ENCODE measurements around the gene ACKR3.

The ACKR3 gene

DNA sequence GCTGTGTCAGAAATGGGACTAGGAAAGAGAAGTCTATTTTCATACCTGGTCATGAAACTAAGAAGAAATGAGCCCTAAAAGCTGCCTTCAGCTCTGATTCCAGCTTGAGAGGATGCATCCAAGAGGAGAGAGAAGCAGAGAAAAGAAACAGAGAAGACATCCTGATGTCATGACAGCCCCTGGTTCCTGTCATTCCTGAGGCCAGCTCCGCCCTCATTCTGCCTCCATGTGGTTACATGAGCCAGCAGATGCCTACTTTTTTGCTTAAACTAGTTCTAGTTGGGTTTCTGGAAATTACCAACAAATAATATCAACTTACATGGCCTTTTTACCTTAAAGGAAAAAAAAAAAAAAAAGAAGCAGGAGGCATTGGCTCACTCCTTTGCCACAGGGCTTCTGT, 14.1 kb upstream of the ACKR3 start:
- no peak overlapping the region for H3K4me3 ChIP-seq (ENCODE audit: insufficient read depth, low read depth, low read length, poor library complexity, severe bottlenecking)
- H3K4me1 ChIP-seq (ENCODE audit: control insufficient read depth, insufficient read depth, low read length, poor library complexity, severe bottlenecking) = peaks cover 8% of the 10 kb centered on the region
- H3K27ac ChIP-seq (ENCODE audit: insufficient read depth, low read length, poor library complexity, severe bottlenecking) = no peak overlapping the region
- no peak for DNase-seq
- H3K27me3 ChIP-seq (replicated peaks; ENCODE audit: control insufficient read depth, insufficient read depth, low read length, poor library complexity, severe bottlenecking) = no peaks in the 10 kb centered on the region
- H3K36me3 ChIP-seq (ENCODE audit: control insufficient read depth, insufficient read depth, low read length) = no peaks in the 10 kb centered on the region
- H3K9me3 ChIP-seq (ENCODE audit: control insufficient read depth, low read length) = no peaks in the 10 kb centered on the region

GRCh38 chr2:236557306-236558030, 12.2 kb upstream of the ACKR3 start:
- H3K36me3 ChIP-seq (ENCODE audit: control insufficient read depth, insufficient read depth, low read length) = no peaks in the 10 kb centered on the region
- DNase-seq = no peak
- H3K27me3 ChIP-seq (replicated peaks; ENCODE audit: control insufficient read depth, insufficient read depth, low read length, poor library complexity, severe bottlenecking) = no peaks in the 10 kb centered on the region
- peaks cover 8% of the 10 kb centered on the region for H3K4me1 ChIP-seq (ENCODE audit: control insufficient read depth, insufficient read depth, low read length, poor library complexity, severe bottlenecking)
- no peaks in the 10 kb centered on the region for H3K9me3 ChIP-seq (ENCODE audit: control insufficient read depth, low read length)
- no peak overlapping the region for H3K4me3 ChIP-seq (ENCODE audit: insufficient read depth, low read depth, low read length, poor library complexity, severe bottlenecking)
- no peak overlapping the region for H3K27ac ChIP-seq (ENCODE audit: insufficient read depth, low read length, poor library complexity, severe bottlenecking)

- Histone ChIP-seq H3K27me3 (replicated peaks; ENCODE audit: control insufficient read depth, insufficient read depth, low read length, poor library complexity, severe bottlenecking) (no peaks in the 10 kb centered on the region), H3K4me3 (ENCODE audit: insufficient read depth, low read depth, low read length, poor library complexity, severe bottlenecking) (no peak overlapping the region), H3K4me1 (ENCODE audit: control insufficient read depth, insufficient read depth, low read length, poor library complexity, severe bottlenecking) (peaks cover 8% of the 10 kb centered on the region), H3K27ac (ENCODE audit: insufficient read depth, low read length, poor library complexity, severe bottlenecking) (no peak overlapping the region), H3K36me3 (ENCODE audit: control insufficient read depth, insufficient read depth, low read length) (no peaks in the 10 kb centered on the region), H3K9me3 (ENCODE audit: control insufficient read depth, low read length) (no peaks in the 10 kb centered on the region)
- no peak for DNase-seq
Measured at GRCh38 chr2:236558036-236558435, 11.6 kb upstream of the ACKR3 start.

DNA sequence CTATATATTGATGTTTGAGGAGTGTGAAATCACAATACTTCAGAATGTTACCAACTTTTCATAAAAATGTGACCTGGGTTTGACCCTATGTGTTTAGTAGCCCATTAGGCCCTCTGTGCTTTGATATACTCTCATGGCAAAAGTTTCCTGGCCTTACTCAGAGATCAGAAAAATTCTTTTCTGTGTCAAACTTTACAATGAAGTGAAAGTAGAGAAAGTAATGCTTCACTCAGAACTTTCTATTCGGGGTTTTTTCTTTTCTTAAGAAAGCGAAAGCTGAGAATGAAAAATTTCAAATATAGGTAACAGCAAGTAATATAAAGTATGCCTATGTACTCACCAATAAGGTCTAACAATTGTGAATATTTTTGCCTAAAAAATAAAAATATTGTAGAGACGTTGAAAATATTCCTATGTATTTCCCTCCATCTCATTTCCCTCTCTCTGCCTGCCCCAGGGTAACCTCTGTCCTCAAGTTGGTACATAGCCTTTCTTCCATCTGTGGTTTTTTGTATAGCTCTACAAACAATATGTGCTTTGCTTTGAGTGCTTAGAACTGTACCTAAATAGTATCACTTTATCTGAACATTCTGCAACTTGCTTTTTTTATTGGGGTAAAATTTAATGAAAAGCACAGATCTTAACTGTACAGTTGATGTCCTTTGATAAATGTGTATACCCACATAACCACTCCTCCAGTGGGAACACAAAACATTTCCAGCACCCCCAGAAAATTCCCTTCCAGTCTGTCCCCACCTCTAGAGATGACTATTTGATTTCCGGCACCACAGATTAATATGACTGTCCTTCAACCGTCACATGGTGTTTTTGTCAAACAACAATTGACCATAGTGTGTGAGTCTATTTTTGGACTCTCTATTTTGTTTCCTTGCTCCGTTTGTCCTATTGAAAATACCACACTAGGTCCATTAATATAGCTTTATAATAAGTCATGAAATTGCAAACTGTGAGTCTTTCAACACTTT, 10.3 kb upstream of the ACKR3 start:
- Histone ChIP-seq H3K4me1 (ENCODE audit: control insufficient read depth, insufficient read depth, low read length, poor library complexity, severe bottlenecking) (peaks cover 8% of the 10 kb centered on the region), H3K36me3 (ENCODE audit: control insufficient read depth, insufficient read depth, low read length) (no peaks in the 10 kb centered on the region), H3K4me3 (ENCODE audit: insufficient read depth, low read depth, low read length, poor library complexity, severe bottlenecking) (no peak overlapping the region), H3K9me3 (ENCODE audit: control insufficient read depth, low read length) (no peaks in the 10 kb centered on the region), H3K27me3 (replicated peaks; ENCODE audit: control insufficient read depth, insufficient read depth, low read length, poor library complexity, severe bottlenecking) (no peaks in the 10 kb centered on the region), H3K27ac (ENCODE audit: insufficient read depth, low read length, poor library complexity, severe bottlenecking) (no peak overlapping the region)
- DNase-seq = no peak

DNA sequence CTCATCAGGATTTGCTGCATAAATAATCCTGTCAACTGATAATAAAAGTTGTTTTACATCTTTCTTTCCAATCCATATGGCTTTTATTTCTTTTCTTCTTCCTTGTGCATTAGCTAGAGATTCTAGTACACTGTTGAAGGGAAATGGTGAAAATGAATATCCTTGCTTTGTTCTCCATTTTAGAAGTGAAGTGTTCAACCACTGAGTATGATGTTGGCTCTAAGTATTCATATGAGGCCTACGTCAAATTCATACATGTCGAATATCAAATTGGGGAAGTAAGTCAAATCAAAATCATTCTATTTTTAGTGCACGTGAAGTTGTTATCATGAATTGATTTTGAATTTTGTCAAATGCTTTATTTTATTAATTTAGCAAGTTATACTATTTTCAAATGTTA, 7.8 kb upstream of the ACKR3 start:
- no peaks in the 10 kb centered on the region for H3K4me1 ChIP-seq (ENCODE audit: control insufficient read depth, insufficient read depth, low read length, poor library complexity, severe bottlenecking)
- H3K4me3 ChIP-seq (ENCODE audit: insufficient read depth, low read depth, low read length, poor library complexity, severe bottlenecking) = no peak overlapping the region
- no peaks in the 10 kb centered on the region for H3K9me3 ChIP-seq (ENCODE audit: control insufficient read depth, low read length)
- no peaks in the 10 kb centered on the region for H3K27me3 ChIP-seq (replicated peaks; ENCODE audit: control insufficient read depth, insufficient read depth, low read length, poor library complexity, severe bottlenecking)
- DNase-seq = no peak
- H3K36me3 ChIP-seq (ENCODE audit: control insufficient read depth, insufficient read depth, low read length) = no peaks in the 10 kb centered on the region
- H3K27ac ChIP-seq (ENCODE audit: insufficient read depth, low read length, poor library complexity, severe bottlenecking) = no peak overlapping the region

GRCh38 chr2:236562434-236562833, 7.2 kb upstream of the ACKR3 start:
- Histone ChIP-seq H3K36me3 (ENCODE audit: control insufficient read depth, insufficient read depth, low read length) (no peaks in the 10 kb centered on the region), H3K4me3 (ENCODE audit: insufficient read depth, low read depth, low read length, poor library complexity, severe bottlenecking) (no peak overlapping the region), H3K4me1 (ENCODE audit: control insufficient read depth, insufficient read depth, low read length, poor library complexity, severe bottlenecking) (peaks cover under 1% of the 10 kb centered on the region), H3K27ac (ENCODE audit: insufficient read depth, low read length, poor library complexity, severe bottlenecking) (no peak overlapping the region), H3K9me3 (ENCODE audit: control insufficient read depth, low read length) (no peaks in the 10 kb centered on the region), H3K27me3 (replicated peaks; ENCODE audit: control insufficient read depth, insufficient read depth, low read length, poor library complexity, severe bottlenecking) (no peaks in the 10 kb centered on the region)
- DNase-seq = no peak

DNA sequence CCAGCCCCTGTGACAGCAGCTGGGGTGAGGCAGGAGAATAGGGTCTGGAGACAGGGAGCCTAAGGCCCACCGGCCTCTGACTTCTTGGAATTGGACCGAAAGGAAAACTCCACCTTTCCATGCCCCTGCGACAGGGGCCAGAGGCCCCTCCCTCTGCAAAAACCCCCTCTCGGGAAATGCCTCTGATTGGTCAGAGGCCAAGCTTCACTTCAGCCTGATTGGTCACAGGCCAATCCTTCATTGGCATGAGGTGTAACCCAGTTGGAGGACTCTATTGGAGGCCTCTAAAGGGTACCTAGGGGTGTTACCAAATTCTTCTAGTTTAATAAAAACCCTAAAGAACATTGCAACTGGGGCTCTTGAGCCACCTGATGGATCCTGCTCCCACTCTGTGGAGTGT, 5.7 kb upstream of the ACKR3 start:
- no peak overlapping the region for H3K27ac ChIP-seq (ENCODE audit: insufficient read depth, low read length, poor library complexity, severe bottlenecking)
- no peaks in the 10 kb centered on the region for H3K27me3 ChIP-seq (replicated peaks; ENCODE audit: control insufficient read depth, insufficient read depth, low read length, poor library complexity, severe bottlenecking)
- no peak overlapping the region for H3K4me3 ChIP-seq (ENCODE audit: insufficient read depth, low read depth, low read length, poor library complexity, severe bottlenecking)
- H3K9me3 ChIP-seq (ENCODE audit: control insufficient read depth, low read length) = no peaks in the 10 kb centered on the region
- H3K4me1 ChIP-seq (ENCODE audit: control insufficient read depth, insufficient read depth, low read length, poor library complexity, severe bottlenecking) = peaks cover 4% of the 10 kb centered on the region
- H3K36me3 ChIP-seq (ENCODE audit: control insufficient read depth, insufficient read depth, low read length) = no peaks in the 10 kb centered on the region
- DNase-seq = no peak

DNA sequence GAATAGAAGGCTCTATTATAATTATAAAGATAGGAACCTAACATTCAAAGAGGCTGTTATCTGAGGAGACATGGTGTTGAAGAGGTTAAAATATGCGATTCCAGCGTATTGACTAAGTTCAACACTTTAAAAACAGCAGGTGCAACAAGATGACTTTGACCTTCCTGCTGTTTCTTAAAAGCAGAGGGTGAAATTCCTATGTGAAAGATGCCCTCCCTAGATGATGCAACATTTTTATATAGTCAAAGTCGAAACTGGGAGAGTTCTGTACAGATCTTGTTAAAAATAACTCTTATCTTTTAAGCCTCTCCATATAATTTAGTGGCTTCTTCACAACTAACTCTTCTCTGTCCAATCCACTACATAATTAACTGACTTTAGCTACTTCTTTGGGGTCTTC, 4.4 kb upstream of the ACKR3 start:
- Histone ChIP-seq H3K9me3 (ENCODE audit: control insufficient read depth, low read length) (no peaks in the 10 kb centered on the region), H3K27me3 (replicated peaks; ENCODE audit: control insufficient read depth, insufficient read depth, low read length, poor library complexity, severe bottlenecking) (no peaks in the 10 kb centered on the region), H3K36me3 (ENCODE audit: control insufficient read depth, insufficient read depth, low read length) (no peaks in the 10 kb centered on the region), H3K4me1 (ENCODE audit: control insufficient read depth, insufficient read depth, low read length, poor library complexity, severe bottlenecking) (peaks cover 14% of the 10 kb centered on the region), H3K4me3 (ENCODE audit: insufficient read depth, low read depth, low read length, poor library complexity, severe bottlenecking) (no peak overlapping the region), H3K27ac (ENCODE audit: insufficient read depth, low read length, poor library complexity, severe bottlenecking) (no peak overlapping the region)
- DNase-seq = no peak

GRCh38 chr2:236565879-236566402, 3.7 kb upstream of the ACKR3 start:
- Histone ChIP-seq H3K27ac (ENCODE audit: insufficient read depth, low read length, poor library complexity, severe bottlenecking) (no peak overlapping the region), H3K27me3 (replicated peaks; ENCODE audit: control insufficient read depth, insufficient read depth, low read length, poor library complexity, severe bottlenecking) (no peaks in the 10 kb centered on the region), H3K4me3 (ENCODE audit: insufficient read depth, low read depth, low read length, poor library complexity, severe bottlenecking) (no peak overlapping the region), H3K9me3 (ENCODE audit: control insufficient read depth, low read length) (no peaks in the 10 kb centered on the region), H3K36me3 (ENCODE audit: control insufficient read depth, insufficient read depth, low read length) (no peaks in the 10 kb centered on the region), H3K4me1 (ENCODE audit: control insufficient read depth, insufficient read depth, low read length, poor library complexity, severe bottlenecking) (peaks cover 15% of the 10 kb centered on the region)
- no peak for DNase-seq

GRCh38 chr2:236566596-236566995, 3.0 kb upstream of the ACKR3 start:
- Histone ChIP-seq H3K4me3 (ENCODE audit: insufficient read depth, low read depth, low read length, poor library complexity, severe bottlenecking) (no peak overlapping the region), H3K36me3 (ENCODE audit: control insufficient read depth, insufficient read depth, low read length) (no peaks in the 10 kb centered on the region), H3K27ac (ENCODE audit: insufficient read depth, low read length, poor library complexity, severe bottlenecking) (no peak overlapping the region), H3K9me3 (ENCODE audit: control insufficient read depth, low read length) (no peaks in the 10 kb centered on the region), H3K27me3 (replicated peaks; ENCODE audit: control insufficient read depth, insufficient read depth, low read length, poor library complexity, severe bottlenecking) (no peaks in the 10 kb centered on the region), H3K4me1 (ENCODE audit: control insufficient read depth, insufficient read depth, low read length, poor library complexity, severe bottlenecking) (peaks cover 15% of the 10 kb centered on the region)
- no peak for DNase-seq
